Fibroblast of pulmonary artery (primary cell): ENCODE results near the gene CACNA1C.
A peak's percentile ranks its signal among the peaks of the same experiment; 100 is the strongest.

ENCODE experiments used
- DNase-seq: peaks from one replicate; pipeline ENCODE4 v3.0.0-alpha.2; 2010; ENCODE audit warnings: low read depth
- H3K4me3 ChIP-seq: replicated peaks from 2 replicates; pipeline ENCODE4 v1.5.1; 2011; ENCODE audit warnings: low read depth, mild to moderate bottlenecking, control low read depth, low read length, moderate library complexity
- TF ChIP-seq, protein P1 (sequence below): IDR thresholded peaks from 2 replicates; pipeline ENCODE4 v1.5.1; 2011; ENCODE audit warnings: mild to moderate bottlenecking, control low read depth, low read length, inconsistent platforms; ENCODE audit errors: missing control alignments

Gene CACNA1C

DNA sequence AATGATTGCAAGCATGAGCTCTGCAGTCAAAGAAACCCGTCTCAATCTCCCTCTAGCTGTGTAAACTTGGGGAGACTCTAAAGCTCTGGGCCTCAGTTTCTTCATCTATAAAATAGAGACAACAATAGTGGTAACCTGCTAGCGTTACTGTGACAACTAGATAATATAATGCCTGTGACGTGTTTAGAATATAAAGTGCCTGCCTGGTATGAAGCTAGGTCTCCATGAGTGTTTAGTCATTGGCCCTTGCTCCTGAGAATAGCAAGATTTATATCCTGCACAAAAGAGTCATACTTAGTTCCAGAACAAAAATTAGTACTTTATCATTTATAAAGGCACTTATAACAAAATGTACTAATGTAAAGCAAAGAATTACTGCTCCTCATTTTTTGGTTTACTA is 39.7 kb upstream of the CACNA1C start:
- DNase-seq, result no peak
- TF ChIP-seq, protein P1, sequence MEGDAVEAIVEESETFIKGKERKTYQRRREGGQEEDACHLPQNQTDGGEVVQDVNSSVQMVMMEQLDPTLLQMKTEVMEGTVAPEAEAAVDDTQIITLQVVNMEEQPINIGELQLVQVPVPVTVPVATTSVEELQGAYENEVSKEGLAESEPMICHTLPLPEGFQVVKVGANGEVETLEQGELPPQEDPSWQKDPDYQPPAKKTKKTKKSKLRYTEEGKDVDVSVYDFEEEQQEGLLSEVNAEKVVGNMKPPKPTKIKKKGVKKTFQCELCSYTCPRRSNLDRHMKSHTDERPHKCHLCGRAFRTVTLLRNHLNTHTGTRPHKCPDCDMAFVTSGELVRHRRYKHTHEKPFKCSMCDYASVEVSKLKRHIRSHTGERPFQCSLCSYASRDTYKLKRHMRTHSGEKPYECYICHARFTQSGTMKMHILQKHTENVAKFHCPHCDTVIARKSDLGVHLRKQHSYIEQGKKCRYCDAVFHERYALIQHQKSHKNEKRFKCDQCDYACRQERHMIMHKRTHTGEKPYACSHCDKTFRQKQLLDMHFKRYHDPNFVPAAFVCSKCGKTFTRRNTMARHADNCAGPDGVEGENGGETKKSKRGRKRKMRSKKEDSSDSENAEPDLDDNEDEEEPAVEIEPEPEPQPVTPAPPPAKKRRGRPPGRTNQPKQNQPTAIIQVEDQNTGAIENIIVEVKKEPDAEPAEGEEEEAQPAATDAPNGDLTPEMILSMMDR, result no peak
- no peak overlapping the region for H3K4me3 ChIP-seq

DNA sequence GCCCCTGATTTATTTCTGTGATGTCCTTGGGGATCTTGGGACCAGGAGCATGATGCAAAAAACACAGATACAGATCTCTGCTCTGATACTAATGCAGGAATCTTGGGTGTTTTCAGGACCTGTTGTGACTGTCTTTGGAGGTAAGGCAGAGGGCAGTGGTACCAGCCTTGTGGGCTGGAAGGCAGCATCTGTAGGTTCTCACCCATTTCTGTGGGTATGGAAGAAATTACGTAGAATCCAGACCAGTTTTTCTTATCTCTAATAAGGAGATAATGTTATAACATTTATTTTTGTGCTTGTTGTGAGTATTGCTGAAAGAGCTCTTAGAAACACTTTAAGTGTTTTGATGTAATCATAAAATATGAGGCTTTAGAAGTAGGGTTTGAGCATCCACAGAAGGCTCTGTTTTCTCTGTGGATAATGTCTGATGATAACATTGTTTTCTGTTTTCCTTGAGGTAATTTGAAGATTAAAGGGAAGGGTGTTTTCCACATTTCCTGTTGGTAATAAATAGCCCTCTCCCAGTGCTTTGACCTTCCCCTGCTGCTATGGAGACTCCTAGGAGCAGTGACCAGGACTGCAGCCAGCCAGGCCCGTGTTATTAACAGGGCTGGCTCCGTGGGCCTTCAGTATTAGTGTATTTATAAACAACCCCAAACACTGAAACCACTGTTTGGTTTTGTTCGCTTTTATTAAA is 39.1 kb upstream of the CACNA1C start:
- no peak overlapping the region for H3K4me3 ChIP-seq
- TF ChIP-seq, protein P1, result peak; percentile 4
- peak; percentile 58 for DNase-seq

DNA sequence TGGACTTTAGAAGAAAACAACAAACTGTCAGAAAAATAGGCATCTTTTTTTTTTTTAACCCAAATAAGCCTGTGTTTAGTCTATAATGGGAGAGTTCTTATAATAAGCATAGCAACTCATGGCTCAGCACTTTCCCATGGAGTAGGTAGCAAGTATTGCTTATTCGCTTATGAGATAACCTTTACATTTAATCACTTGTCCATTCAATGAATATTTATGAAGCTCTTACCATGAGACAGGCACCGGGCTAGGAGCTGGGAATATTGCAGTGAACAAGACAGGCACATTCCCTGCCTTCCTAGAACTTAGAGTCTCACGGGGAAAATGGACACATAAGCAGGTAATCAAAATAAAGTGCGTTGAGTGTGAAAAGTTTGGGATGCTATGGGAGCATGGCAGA is 38.6 kb upstream of the CACNA1C start:
- TF ChIP-seq, protein P1, result no peak
- no peak for DNase-seq
- no peak overlapping the region for H3K4me3 ChIP-seq

DNA sequence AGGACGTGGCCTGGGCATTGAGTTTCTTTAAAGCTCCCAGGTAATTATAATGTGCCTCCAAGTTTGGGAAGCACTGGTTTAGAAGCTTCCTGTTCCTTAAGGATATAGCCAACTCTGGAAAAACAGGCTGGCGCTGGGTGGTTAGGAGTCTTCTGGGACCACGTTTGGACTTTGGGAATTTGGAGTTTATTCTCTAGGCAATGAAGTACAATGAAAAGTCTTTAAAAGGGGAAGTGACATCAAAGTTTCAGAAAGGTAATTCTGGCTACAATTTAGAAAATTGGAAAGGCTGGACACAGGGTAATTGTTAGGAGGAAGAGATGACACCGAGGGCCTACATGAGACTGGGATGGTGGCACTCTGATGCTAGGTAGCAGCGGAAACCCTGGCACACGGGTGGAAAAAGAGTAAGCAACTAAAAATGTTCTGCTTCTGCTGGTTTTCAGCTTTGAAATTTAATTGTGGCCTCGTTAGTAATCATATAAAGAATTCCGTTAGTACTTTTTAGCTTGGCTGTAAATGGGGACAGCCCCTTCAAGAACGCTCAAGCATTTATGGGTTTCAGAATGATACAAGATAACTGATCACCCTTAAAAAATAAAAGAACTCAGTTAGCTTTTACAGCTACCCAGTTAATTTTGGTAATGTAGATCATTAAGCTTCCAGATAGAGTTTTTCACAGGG is 35.8 kb upstream of the CACNA1C start:
- DNase-seq, result no peak
- TF ChIP-seq, protein P1, result no peak
- no peak overlapping the region for H3K4me3 ChIP-seq

DNA sequence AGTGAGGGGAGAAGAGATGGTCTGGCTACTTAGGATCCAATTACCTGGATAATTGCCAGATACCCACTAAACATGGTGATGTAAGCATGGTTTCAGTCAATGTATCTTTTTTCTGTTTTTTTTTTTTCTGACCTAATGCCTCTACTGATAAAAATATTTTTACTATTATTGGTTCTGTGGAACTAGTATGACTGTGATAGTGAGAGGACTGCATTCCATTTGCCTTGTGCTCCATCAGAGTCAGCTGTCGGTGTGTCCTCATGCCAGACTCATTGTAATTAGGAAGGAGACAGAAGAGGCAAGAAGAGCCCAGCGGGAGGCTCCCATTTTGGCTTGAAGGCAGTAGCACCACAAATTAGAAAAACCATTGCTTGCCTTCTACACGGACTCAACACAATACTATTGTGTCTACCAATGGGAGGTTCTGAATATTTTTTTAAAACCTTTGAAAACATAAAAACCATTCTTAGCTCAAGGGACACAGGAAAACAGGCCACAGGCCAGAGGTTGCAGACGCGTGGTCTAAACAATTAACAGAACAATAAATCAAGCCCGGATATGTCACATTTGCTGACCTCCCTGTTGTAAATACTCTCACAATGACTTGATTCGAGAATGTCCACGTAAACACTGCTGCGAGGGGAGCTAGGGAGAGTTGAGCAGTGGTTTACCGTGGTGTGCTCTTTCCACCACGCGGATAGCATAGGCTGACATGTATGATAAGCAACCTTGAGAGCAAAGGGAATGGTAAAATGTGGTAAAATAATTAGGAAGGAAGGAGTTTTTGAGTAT is 35.0 kb upstream of the CACNA1C start:
- TF ChIP-seq, protein P1, result no peak
- no peak for DNase-seq
- no peak overlapping the region for H3K4me3 ChIP-seq

DNA sequence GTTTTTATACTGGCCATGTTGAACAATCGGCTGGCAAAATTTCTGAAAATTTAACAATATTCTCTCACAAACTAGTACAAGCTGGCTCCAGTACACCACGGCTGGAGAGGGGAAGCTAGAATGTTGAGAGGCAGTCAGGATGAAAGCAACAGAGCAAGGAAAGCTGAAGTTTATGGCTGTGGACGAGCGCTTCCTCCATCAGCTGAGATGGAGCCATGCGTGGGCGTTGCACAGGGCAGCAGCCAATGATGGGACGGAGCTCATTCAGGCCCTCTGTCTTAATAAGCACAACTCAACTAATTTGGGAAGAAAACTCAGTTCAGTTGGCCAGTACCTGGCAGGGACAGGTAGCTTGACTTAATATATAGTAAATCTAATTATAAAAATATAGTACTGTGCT is 34.4 kb upstream of the CACNA1C start:
- TF ChIP-seq, protein P1, result no peak
- no peak for DNase-seq
- no peak overlapping the region for H3K4me3 ChIP-seq
